Superior temporal gyrus (tissue), 1 donor: ENCODE data around the gene VASH1.

Experiments used
- DNase-seq: peaks from one replicate; pipeline ENCODE4 v3.0.0-alpha.2; 2016; ENCODE audit errors: extremely low spot score

The VASH1 gene

GRCh38 chr14:76742966-76743365 is 18.3 kb upstream of the VASH1 start:
- DNase-seq, result no peak

GRCh38 chr14:76752744-76753143 is 8.5 kb upstream of the VASH1 start:
- DNase-seq, result peak; percentile 79

DNA sequence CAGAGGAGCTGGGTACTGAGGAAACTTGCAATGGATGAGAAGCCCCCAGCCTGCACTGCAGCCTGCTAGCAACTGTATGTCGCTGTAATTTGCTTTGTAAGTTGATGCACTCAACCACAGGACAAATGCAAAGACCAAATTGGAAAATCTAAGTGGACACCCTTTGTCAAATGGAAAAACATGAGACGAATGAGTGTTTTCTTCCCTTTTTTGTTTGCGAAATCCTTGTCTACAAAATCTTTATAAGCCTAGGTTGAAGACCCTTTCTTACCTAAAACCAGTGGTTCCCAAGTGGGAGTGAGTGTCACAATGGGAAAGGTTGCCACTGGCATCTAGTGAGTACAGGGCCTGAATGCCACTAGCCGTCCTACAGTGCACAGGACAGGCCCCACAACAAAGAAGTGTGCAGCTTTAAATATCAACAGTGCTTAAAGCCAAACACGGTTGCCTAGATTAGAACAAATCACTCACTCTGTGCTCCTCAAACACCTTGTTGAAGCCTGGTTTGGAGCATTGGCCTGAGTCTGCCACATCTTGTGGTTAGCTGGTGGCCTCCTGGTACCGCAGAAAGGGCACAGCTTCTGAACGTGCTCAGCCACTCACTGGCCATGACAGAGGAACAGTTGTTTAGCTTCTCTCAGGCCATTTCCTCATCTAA is 7.6 kb upstream of the VASH1 start:
- no peak for DNase-seq

GRCh38 chr14:76754586-76754985 is 6.7 kb upstream of the VASH1 start:
- DNase-seq, result no peak

DNA sequence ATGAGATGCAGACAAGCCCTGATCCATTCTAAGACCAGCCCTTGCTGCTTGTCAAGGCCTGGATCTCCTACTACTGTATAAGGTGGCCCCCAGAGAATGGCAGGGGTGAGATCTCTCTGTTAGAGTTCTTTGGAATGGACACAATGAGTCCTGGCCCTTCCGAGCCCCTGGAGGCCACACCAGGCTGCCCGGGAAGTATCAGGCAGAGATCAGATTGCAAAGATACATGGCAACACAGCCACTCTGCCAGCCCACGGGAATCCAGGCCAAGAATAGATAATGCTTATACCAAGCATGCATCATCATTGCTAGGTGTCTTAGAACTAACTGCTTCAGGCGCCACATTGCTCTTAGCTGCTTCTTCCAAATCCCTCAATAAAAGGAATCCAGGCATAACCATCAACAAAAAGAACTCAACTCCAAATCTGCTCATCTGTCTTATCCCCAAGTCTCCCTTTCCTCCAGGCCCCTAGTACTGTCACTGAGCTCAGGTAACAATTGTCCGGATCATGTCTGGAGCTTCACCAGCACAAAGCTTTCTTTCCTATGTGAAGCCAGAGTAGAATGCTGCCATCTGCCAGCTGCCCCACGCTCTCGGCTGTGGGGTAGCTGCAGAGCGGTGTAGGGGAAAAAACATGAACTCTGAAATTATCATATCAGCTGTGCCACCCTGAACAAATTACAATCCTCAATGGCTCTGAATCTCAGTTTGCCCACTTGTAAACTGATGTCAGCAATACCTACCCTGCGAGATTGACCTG is 5.5 kb upstream of the VASH1 start:
- DNase-seq, result no peak

GRCh38 chr14:76756371-76756750 is 4.9 kb upstream of the VASH1 start:
- no peak for DNase-seq

GRCh38 chr14:76759589-76759988 is 1.7 kb upstream of the VASH1 start:
- no peak for DNase-seq

DNA sequence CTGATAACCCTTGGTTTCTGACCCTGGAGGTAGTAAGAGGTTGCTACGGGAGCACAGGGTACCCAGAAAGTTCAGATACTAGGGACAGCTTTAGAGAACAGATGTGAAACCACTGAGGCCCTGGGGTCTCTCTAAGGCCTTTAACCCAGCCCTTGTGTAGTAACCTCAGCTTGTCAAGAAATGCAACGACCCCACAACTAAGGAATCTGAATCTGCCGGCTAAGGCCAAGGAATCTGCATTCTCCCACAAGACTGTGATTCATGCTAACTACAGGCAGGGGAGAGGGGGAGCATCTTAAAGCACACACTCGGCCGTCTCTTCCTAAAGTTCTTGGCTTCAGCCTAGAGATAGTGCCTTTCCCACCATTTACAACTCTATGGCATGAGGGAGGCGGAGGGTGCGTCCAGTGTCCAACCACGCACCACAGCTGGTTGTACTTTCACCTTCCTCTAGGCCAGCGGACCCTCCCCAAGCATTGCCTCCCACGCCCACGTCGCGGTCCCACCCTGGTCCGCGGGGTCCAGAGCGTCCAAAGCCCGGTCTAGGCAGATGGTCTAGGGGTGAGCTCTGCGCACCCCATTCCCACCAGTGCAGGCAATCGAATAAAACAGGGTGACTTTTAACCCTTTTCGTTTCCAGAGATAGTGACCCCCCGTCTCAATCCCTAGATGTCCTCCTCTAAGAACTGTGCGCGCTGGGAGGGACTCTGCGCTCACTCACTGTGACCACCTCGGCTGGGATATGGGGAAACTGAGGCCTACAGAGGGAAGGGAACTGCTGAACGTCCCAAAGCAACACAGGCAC is 735 bp upstream of the VASH1 start:
- no peak for DNase-seq

GRCh38 chr14:76761960-76762410 is 717 bp downstream of the VASH1 start:
- no peak for DNase-seq

- DNase-seq, result no peak
Observed at GRCh38 chr14:76762411-76763095, 1.3 kb downstream of the VASH1 start.

DNA sequence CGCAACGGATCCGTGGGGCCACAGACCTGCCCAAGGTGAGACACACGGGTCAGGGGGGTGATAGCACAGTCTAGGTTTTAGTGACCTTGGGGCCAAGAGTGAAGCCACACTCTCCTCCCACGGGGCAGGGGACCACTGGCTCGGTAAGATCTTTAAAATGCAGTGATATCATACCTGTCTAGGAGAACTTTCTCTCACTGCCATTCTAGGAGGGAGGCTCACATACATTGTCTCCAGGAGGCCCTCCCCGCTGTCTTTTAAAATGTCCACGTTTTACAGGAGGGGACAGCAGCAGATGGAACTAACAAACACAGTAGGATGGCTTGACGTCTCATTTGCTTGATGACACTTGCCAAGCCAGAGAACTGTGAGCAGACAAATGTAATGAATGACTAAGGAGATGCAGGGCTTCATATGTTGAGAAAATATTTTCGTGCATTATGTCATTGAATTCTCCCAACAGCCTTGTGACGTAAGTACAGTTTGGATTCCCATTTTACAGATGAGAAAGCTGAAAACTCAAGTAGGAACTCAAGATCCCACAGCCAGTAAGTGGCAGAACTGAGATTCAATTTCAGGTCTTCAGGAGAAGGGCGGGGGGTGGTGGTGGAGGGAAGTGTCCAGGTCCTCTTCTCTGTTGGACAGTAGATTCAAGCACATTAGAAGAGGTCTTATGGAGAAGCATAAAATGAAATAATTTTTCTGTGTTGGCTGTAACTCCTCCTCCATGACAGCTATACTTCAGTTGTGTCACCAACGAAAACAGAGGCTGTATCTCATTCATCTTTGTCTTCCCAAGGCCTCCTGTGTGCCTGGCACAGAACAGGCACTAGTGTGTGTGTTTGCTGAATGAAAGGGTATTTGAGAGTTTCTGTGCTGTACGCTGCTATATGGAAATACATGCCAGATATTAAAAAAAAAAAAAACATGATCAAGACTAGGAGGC is 2.1 kb downstream of the VASH1 start:
- DNase-seq, result peak; percentile 85

DNA sequence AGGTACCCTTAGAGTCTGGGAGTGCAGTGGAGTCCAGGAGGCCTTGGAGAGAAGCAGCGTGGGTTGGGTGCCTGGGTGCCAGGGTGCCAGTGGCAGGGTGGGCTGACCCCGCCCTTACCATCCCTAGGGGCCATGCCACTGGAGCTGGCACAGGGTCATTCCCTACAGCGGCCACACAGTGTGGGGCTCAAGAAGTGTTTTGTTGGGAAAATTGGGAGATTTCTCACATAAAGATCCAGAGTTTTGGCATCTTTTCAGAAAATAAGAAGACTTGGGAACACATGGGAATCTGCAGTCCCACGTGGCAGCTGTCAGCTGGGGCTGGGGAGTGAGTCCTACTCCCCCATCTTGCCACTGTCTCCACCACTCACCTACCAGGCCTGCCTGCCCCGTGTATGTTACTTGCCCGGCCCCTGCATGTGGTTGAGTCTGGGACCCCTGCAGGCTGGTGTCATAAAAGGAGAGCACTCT is 4.2 kb downstream of the VASH1 start:
- no peak for DNase-seq

DNA sequence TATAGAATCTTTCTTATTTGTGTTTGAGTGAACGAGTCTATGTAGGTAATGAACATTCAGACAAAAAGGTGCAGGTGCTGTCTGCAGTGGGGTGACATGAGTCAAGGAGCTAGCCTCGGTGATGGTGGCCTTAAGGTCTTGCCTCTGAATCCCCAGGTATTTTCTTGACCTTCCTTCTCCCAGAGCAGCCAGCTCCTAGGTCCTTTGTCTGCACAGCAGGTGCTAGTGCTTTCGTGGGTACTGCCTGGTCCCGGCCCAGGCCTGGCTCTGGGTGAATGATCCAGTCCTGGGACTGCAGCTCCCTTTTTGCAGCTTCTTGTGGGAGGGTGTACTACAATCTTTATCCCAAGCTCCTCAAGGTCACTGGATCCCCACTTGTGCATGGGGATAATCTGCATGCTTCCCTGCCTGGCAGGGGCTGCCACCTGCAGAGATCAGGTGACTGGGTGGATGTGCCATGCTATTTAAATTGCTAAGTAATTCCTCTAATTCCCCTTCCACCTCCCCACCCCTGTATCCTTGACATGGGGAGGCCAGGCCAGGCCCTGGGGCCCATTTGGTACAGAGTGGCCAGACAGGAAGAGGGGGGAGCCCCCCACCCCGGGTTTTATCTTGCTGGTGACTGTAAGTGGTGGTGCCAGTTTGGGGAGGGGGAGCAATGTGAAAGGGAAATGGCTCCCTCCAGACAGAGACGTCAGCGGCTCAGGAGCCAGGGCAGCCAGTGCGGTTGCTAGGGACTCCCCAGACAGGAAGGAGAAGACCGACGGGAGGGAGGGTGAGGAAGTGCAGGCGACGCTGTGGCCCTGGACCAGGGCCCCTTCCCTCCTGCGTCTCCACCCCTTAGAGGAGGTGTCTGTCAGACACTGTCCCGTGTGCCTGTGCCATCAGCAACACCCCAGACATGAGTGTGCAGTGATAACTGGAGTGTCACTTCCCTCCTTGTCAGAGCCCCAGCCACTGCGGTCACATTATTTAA is 6.7 kb downstream of the VASH1 start:
- DNase-seq, result no peak

- DNase-seq, result no peak
Observed at GRCh38 chr14:76768671-76769500, 7.6 kb downstream of the VASH1 start.

DNA sequence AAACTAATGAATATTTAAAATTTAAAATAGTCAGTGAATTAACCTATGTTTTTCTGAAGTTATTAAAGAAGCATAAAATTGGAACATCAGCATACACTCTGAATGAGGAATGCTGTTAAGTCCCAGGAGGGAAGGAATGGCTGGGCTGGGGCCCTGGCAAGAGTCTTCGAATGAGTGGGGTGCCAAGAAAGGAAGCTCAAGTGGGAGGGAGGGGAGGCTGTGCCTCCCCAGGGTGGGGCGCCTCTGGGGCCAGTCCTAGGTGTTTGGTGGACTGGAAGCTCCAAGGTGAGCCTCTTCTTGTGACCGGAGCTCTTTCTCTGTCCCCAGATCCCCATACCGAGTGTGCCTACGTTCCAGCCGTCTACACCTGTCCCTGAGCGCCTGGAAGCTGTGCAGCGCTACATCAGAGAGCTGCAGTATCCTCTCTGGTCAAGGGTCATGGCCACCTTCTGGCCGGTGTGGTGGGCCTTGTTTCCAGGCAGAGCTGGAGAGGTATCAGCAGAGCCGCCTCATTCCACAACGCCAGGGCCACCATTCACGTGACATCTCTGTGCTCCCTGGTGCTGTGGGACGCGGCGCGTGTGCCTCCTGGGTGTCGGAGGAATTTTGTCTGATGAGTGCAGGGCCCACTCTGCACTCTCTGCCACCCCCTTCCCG is 8.5 kb downstream of the VASH1 start:
- no peak for DNase-seq

DNA sequence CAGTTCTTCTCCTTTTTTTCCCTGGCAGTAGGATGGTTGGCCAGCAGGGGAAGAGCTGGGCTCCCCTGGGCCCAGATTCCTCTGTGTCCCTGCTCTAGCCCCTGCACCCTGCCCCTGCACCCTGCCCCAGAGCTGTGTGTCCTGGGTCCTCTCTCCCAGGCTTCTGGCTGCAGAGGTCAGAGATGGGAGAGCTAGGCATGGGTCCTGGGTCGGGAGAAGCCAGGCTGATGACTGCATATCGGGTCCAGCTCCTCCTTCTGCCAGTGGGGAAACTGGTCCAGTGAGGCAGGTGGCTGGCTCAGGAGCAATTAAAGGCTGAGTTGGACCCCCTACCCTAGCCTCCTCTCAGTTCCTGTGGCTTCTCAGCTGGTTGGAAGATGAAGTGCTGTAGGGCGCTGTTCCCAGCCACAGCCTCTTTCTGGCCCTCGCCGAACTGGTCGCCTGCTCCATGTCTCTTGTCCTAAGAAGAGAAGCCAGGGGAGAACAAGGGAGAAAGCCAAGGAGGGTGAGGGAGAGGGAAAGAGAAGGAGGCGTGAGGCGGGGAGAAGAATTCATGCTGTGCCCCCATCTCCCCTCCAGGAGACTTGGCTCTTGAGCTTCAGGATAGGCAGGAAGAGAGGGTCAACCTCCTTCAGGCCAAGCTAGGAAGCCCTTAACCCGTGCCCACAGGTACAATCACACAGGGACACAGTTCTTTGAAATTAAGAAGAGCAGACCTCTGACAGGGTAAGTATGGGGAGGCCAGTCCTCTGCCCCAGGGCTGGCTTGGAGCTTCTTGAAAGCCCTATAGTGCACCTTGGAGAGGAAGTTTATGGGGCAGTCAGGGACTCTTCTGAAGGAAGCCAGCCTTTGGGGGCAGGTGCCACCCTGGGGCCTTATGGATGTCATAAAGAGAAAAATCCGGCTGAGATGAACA is 9.5 kb downstream of the VASH1 start:
- DNase-seq, result no peak

DNA sequence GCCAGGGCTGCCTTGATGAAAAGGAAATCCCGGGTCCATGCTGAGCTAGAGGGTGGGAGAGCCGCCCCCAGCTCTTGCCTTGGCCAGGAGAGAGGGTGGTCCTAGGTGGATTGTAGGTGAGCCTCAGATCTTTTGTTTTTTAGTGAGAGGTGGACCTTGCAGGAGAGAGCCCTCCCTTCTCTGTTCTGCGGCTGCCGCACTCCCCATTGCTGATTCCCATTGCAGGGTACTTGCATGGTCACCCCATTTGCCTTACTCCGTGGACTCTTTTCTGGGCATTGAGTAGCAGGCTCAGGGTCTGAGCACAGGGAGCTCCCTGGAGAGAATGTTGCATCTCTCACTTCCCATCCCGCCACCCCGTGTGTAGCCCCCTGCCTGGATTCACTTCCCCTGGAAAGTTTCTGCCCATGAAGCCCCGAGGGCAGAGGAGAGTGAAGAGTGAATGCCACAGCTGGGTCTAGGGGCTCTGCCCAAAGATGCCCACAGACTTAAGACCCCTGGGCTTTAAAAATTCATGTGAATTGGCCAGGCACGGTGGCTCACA is 10.2 kb downstream of the VASH1 start:
- DNase-seq, result no peak
